NCI-H128 (cell line): ENCODE results near the gene DAPP1.

Experiments
- DNase-seq: peaks from one replicate; lab custom pipeline; 2025; ENCODE audit not compliant: unreplicated experiment; lab: John Stamatoyannopoulos, UW

The DAPP1 gene

DNA sequence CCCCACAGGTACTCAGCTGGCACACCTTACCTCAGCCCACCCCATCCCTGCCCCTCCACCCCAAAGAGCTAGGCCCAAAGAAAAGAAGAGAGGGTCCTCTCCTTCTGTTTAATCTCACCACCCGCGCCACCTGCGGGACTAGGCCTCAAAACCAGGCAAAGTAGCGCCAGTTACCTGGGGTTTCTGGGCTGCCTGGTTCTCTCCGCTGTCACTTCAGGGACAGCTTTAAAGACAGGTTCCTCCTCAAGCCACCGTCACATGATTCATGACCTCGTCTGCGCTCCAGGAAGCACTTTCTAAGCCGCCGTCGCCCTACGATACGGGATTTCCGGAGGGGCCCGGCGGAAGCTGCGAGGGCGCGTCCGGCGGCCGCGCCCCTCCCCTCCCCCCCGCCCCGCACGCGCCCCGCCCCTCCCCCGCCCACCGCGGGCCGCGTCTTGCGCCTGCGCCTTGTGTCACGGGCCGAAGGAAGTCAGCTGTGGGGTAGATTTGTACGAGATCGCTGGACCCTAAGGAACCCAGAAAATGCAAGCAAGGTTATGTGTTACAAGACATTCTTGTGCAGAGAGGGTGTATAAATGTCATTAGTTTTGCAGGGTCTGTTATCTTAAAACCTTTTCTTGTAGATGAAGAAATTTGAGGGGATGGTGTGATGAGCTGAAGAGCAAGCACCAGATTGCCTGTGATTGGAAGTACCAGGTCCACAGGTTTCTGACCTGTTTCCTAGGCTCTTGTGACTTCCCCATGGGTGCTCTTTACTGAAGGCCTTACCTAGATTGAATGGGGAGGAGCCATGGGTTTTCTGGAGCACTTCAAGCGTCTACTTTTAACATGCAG, 77.8 kb downstream of the DAPP1 start, which contains the start of gene LAMTOR3:
Gene LAMTOR3, minus strand, starts transcription at position 267 of the 837 bp plus-strand sequence. CDS start 464 bp downstream, outside the sequence.
- peak; percentile 59 for DNase-seq

GRCh38 chr4:99894998-99895397, 78.4 kb downstream of the DAPP1 start:
- no peak for DNase-seq

- DNase-seq = no peak
These were observed 98.8 kb downstream of the DAPP1 start for GRCh38 chr4:99915449-99915848.

DNA sequence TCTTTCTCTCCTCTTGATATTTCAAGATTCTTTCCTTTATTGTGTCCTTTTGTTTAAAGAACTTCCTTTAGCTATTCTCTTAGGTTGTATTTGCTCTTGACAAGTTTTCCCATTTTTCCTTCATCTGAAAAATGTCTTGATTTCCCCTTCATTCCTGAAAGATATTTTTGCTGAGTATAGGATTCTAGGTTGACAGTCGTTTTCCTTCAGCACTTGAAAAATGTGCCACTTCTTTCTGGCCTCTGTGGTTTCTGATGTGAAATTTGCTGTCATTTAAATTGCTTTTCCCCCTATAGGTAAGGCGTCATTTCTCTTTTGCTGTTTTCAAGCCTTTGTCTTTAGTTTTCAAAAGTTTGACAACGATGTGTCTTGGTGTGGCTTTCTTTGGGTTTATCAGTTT, 100.9 kb downstream of the DAPP1 start:
- DNase-seq = no peak

DNA sequence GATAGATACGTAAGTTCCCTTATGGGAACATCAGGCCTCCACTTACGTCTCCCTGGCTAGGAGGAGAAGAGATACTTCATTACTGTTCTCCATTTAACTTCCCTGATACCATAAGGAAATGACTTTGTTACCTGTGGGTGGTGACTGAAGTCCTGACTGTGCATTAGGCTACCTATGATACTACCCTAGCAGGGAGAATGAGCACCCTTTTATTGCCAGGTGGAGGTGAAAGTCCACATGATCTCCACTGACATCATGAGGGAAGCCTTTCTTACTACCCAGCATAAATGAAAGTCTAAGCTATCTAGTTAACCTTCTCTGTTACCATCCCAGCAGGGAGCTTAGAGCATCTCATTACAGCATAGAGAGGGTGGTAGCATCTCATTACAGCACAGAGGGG, 102.0 kb downstream of the DAPP1 start:
- DNase-seq = no peak
